ENCODE results near the gene PRDX5. TPM values are rescaled to one million over a fixed set of nuclear protein-coding genes. Genes with fewer than 3 reads are reported as not detected.
A peak's percentile ranks its signal among the peaks of the same experiment; 100 is the strongest.

The PRDX5 gene
- total RNA-seq, 1 experiment from 2014 or later = 228 TPM

DNA sequence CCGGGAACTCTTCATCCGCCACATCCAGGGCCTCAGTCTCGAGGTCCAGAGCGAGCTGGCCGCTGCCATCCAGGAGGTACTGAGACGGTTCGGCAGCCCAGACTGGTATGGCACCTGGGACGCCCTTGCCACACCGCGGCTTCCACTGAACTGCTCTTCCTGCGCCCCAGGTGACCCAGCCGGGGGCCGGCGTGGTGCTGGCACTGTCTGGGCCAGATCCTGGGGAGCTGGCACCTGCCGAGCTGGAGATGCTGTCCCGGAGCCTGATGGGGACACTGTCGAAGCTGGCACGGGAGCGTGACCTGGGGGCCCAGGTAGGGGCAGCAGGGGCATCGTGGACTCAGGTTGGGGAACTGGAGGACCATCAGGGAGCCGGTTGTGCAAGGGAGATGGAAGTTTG is 23.5 kb downstream of the PRDX5 start:
- Mint-ChIP-seq H3K27ac (peak overlapping the region in 1 of 3 experiments; percentile 72; a peak in 1 of 7 replicates), H3K4me1 (peaks cover 7 to 31% of the 10 kb centered on the region in 2 experiments), H3K27me3 (ENCODE audit: low read depth) (peaks cover 18% of the 10 kb centered on the region), H3K9me3 (no peaks in the 10 kb centered on the region), H3K36me3 (ENCODE audit: insufficient read depth in 1 of 3, low read depth in 3 of 3) (0 out of 7 replicates have a peak, but pooled peaks cover 0 to 2% (median 0%) of the 10 kb centered on the region in 3 experiments), H3K4me3 (peak overlapping the region; percentile 66 to 84)
- no peak overlapping the region for H3K27ac ChIP-seq (ENCODE audit: insufficient read length, low read depth, low read length)
- no peak for TF ChIP-seq CTCF (conservative IDR thresholded peaks at IDR 0.05)
- no peaks in the 10 kb centered on the region; the same call in 1 of the 2 replicates for H3K4me1 ChIP-seq (ENCODE audit: insufficient read depth, low read length)
- no peak overlapping the region for H2BK20ac ChIP-seq (ENCODE audit: low read depth, low read length, poor library complexity, severe bottlenecking)
- DNase-seq = no peak
- no peak overlapping the region for H2BK15ac ChIP-seq (ENCODE audit: low read depth, low read length)
- no peak overlapping the region for H3K23ac ChIP-seq (ENCODE audit: insufficient read length, low read depth, low read length)
- WGBS (ENCODE audit: extremely low coverage, insufficient read length, low lambda C conversion rate) = no CpG with 5 or more reads among the region's 21 CpGs
- no peak overlapping the region for H4K8ac ChIP-seq (replicated peaks; ENCODE audit: insufficient read length, low read depth, low read length)
- H3T11ph ChIP-seq (ENCODE audit: low read length) = no peak overlapping the region
- no peaks in the 10 kb centered on the region for H3K79me1 ChIP-seq (ENCODE audit: insufficient read depth, low read depth, low read length, poor library complexity, severe bottlenecking)
- peak overlapping the region; percentile 58 for H3K4me2 ChIP-seq (ENCODE audit: insufficient read depth, insufficient read length, low read length)
- no peak overlapping the region for H4K5ac ChIP-seq (ENCODE audit: insufficient read length, low read depth, low read length)
- peak overlapping the region; percentile 10; the same call in 1 of the 2 replicates for H3K14ac ChIP-seq (ENCODE audit: insufficient read depth, low read length)
- H3K23me2 ChIP-seq (ENCODE audit: insufficient read length, low read depth, low read length, poor library complexity, severe bottlenecking) = peaks cover 17% of the 10 kb centered on the region
- no peak overlapping the region for H2BK5ac ChIP-seq (ENCODE audit: insufficient read length, low read length)
- peaks cover 3% of the 10 kb centered on the region for H4K20me1 ChIP-seq (ENCODE audit: control insufficient read depth, insufficient read depth, insufficient read length)
- H3K79me2 ChIP-seq (ENCODE audit: insufficient read depth, low read length) = no peaks in the 10 kb centered on the region
- no peak overlapping the region for H2BK120ac ChIP-seq (ENCODE audit: low read depth, low read length, poor library complexity, severe bottlenecking)
- H2BK12ac ChIP-seq (ENCODE audit: insufficient read length, low read depth, low read length) = no peak overlapping the region
- H3K4ac ChIP-seq (ENCODE audit: low read depth, low read length) = no peak overlapping the region
- H3K56ac ChIP-seq (ENCODE audit: insufficient read length, low read depth, low read length) = no peak overlapping the region
- no peak overlapping the region for H4K91ac ChIP-seq (ENCODE audit: insufficient read length, low read depth, low read length)
- no peaks in the 10 kb centered on the region for H3K27me3 ChIP-seq (ENCODE audit: insufficient read depth, low read length)
- no peak overlapping the region for H3K9ac ChIP-seq (ENCODE audit: extremely low read depth, insufficient read length, low read length)
- no peaks in the 10 kb centered on the region for H3K9me3 ChIP-seq (ENCODE audit: control insufficient read depth, low read depth, low read length)
- H2AK5ac ChIP-seq (ENCODE audit: insufficient read length, low read length) = no peak overlapping the region
- H2AFZ ChIP-seq (ENCODE audit: low read length) = no peak overlapping the region
- H3K18ac ChIP-seq (ENCODE audit: insufficient read length, low read depth, low read length) = no peak overlapping the region
